Lower lobe of right lung (tissue), 2 donors: Measurements from ENCODE around the gene LGALS9B. TPM values are rescaled to one million over a fixed set of nuclear protein-coding genes. Genes with fewer than 3 reads are reported as not detected.
A peak's percentile ranks its signal among the peaks of the same experiment; 100 is the strongest.
"Not testable (repeated sequence)": the region's sequence is repeated elsewhere in the genome, so short reads cannot be mapped to it uniquely, and the experiment has no call there.

Experiments
- ATAC-seq, 2 donors: fragments of 200-7000 bp; cut with Tn5 transposase; one replicate each; pipeline ENCODE4 v1.9.1; 2020 to 2022; ENCODE audit warnings: mild to moderate bottlenecking in 2 of 2, moderate library complexity in 2 of 2
- DNase-seq: peaks from one replicate; pipeline ENCODE4 v3.0.0-alpha.2; 2020
- H3K27ac ChIP-seq: fragments of 200-600 bp; one replicate; pipeline ENCODE4 v1.8.0; 2022
- H3K27me3 ChIP-seq: fragments of 200-600 bp; one replicate; pipeline ENCODE4 v1.8.0; 2022; ENCODE audit warnings: low read depth
- H3K36me3 ChIP-seq: fragments of 200-600 bp; one replicate; pipeline ENCODE4 v1.8.0; 2022; ENCODE audit warnings: mild to moderate bottlenecking
- H3K4me1 ChIP-seq: fragments of 200-600 bp; one replicate; pipeline ENCODE4 v1.8.0; 2022
- H3K4me3 ChIP-seq: fragments of 200-600 bp; one replicate; pipeline ENCODE4 v1.8.0; 2022; ENCODE audit warnings: mild to moderate bottlenecking
- H3K9me3 ChIP-seq: fragments of 200-600 bp; one replicate; pipeline ENCODE4 v1.8.0; 2022
- intact Hi-C: fragments of 100-400 bp; cut with DNase I; formaldehyde crosslinking; loops from one replicate; pipeline ENCODE4 v1.11.0; 2022
- total RNA-seq: library from RNA; stranded (reverse); fragmentation: NEBNext Ultra II Directional; extraction: Animal tissue kit (Norgen Biotek cat#: 25700); gene quantifications from one replicate; pipeline ENCODE4 v1.2.1, GENCODE V29; 2021
- donor health status: DM: no; HTN: yes; CAD: no; lungs with severe emphysema.

LGALS9B gene
- total RNA-seq, 1 donor from 2014 or later = not detected

DNA sequence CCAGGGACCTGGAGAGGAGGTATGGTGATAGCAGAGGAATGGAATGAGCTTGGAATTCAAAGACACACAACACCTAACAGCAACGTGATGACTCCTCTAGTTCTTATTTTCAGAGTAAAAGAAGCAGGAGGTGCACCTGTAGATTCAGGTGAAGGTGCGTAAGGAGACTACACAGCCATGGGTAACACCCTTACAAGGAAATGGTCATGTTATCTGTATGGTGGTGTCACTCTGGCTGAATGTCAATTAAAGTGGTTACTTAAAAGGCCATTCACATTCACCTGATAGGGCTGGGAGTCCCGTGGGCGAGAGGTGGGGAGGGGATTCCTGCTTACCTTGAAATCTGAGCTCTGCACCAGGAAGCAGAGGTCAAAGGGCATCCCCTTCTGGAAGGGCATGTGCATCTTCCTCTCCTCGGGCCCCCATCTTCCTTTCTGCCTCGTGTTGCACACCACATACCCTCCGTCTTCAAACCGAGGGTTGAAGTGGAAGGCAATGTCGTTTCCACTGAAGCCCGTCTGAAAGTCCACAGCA lies 9.4 kb downstream of the LGALS9B start:
- not testable (repeated sequence) for H3K4me3 ChIP-seq, H3K9me3 ChIP-seq, ATAC-seq

DNA sequence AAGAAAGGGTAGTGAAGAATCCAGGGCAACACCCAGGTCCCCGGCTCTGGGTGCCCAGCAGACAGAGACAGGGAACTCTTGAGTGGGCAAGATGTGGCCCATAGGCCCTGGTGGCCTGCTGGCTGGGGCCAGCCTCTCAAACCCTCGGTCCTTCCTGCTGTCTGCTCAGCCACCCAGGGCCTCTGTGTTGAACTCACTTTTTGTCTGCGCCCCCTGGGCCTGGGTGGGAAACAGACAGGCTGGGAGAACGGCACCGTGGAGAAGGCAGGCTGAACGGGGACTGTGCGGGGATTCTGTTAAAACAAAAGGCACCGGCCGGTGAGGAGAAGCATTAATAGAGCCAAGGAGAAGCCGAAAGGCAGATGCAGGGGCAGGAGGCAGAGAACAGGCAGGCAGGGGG lies 12.2 kb downstream of the LGALS9B start:
- ATAC-seq, H3K27me3 ChIP-seq, H3K4me3 ChIP-seq, H3K4me1 ChIP-seq, H3K9me3 ChIP-seq, H3K36me3 ChIP-seq, H3K27ac ChIP-seq, intact Hi-C loops, DNase-seq: not testable (repeated sequence)

More for the DNA sequence above, 9.4 kb downstream of the LGALS9B start:
- H3K27me3 ChIP-seq, DNase-seq, intact Hi-C loops, H3K27ac ChIP-seq, H3K36me3 ChIP-seq, H3K4me1 ChIP-seq: not testable (repeated sequence)

DNA sequence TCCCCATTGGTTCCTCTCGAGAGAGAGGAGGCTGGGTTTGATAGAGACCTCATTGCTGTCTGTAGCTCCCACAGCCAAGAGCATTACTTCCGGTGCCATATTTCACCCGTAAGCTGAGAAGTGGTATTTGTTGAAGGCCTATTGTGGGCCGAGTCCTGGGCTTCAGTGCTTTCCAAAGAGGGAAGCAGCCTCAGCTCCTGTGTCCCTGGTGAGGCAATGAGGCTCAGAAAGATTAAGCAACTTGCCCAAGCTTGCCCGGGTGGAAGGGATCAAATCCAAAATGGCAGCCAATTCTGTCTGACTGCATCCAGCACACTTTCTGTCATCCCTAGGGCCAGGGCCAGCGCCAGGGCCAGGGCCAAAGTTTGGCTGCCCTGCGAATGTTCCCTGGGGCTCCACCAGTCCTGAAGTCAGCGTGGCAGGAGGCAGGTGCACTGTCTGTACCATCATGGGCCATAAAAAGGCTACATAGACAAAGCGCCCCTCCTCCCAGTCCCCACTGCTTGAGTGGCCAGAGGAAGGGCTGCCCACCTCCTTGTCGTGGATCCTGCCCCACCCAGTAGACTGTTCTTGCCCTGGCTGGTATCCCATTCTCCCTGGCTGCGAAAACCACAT lies 13.4 kb downstream of the LGALS9B start:
- H3K4me3 ChIP-seq, ATAC-seq, H3K27me3 ChIP-seq, intact Hi-C loops, H3K9me3 ChIP-seq, H3K27ac ChIP-seq, DNase-seq, H3K36me3 ChIP-seq, H3K4me1 ChIP-seq: not testable (repeated sequence)

DNA sequence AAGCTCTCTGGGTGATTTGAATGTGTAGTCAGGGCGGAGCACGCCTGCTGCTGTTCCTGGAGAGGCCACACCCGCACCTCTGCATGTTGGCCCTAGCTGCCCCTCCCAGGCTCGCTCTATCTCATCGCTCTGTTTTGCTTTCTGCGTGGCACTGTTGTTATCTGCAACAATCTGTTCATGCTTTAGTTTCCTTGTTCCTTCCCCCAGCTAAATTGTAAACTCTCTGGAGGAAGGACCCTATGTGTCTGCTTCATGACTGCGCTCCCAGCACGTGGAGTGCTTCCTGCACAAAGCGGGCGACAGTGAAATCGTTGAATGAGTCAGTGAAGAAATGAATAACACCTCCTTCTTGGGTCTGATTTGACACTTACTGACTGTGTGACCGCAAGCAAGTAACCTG lies 16.5 kb downstream of the LGALS9B start:
- ATAC-seq, intact Hi-C loops, H3K4me3 ChIP-seq, H3K27me3 ChIP-seq, H3K9me3 ChIP-seq, H3K4me1 ChIP-seq, H3K27ac ChIP-seq, DNase-seq, H3K36me3 ChIP-seq: not testable (repeated sequence)

DNA sequence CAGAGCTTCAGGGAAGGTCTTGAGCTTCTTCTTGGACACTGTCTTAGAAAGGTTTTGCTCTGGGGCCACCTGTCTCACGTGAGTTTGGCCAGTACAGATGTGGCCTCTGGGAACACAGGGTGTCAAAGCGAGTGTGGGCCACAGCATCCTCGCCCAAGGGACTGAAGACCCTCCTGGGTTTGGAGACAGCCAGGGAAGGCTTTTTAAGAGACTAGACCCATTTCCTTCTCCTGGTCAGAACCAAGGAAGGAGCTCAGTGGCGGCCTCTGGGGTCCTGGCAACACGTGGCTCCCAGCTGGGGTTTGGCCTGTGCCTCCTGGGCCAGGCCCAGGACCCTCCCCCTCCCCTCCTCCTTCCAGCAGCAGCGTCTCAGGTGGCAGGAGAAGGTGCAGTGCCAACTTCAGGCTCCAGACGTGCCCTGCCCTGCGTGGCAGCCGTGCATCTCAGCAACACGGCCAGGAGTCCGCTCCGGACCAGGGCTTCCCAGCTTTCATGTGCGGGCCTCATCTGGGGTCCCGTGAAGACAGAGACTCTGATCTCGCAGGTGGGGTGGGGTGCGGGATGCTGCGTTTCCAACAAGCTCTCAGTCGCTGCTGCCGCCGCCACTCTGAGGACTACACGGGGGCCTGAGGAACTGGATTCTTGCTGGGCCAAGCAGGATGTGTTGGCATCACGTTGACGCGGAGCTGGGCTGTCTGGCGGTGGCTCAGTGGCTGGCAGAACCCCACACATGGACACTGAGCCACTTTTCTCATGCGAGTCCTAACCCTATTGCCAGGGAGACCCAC lies 19.6 kb downstream of the LGALS9B start:
- H3K27me3 ChIP-seq, H3K9me3 ChIP-seq, ATAC-seq, DNase-seq, H3K4me1 ChIP-seq, intact Hi-C loops, H3K36me3 ChIP-seq, H3K4me3 ChIP-seq, H3K27ac ChIP-seq: not testable (repeated sequence)

DNA sequence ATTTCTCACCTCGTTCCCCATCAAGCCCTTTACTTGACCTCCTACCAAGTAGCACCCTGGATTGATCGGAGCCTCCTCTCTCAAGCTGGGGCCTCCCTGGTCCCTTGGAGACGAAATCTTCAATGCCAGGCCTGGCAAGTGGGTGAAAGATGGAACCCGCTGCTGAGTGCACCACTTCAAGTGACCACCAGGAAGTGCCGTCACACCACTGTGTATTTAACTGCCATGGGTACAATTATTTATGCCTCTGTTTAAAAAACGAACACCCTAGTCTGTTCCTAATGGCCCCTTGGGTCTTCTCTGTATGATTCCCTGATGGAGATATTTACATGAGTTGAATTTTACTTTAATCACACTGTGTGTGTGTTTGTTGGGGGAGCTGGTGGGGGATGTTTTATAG lies 20.4 kb downstream of the LGALS9B start:
- H3K27ac ChIP-seq, H3K36me3 ChIP-seq, H3K9me3 ChIP-seq, H3K27me3 ChIP-seq, H3K4me3 ChIP-seq, H3K4me1 ChIP-seq, ATAC-seq, DNase-seq, intact Hi-C loops: not testable (repeated sequence)

DNA sequence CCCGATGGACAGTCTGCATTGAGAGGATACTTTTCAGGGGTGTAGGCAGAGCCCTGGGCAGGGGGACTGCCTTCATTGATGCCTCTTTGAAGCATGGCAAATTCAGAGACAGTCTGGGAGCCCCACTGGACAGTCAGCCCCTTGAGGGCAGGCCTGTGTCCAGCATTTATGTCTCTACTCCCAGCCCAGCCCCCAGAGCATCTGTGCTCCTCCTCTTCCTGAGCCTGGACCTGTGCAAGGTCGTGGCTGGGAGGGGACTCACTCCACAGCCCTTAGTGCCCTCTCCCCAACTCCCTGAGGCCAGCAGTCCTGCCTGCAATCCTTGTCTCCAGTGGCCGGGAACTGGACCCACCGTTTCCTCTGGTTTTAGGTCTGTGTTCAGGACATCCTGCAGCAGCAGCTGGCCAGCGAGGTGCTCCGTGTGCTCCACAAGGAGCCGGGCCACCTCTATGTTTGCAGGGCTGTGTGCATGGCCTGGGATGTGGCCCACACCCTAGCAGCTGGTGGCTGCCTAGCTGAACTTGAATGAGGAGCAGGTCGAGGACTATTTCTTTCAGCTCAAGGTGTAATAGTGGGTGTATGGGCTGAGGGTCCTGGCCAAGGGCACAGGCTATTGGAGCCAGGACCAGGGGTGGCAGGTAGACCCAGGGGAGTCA lies 22.6 kb downstream of the LGALS9B start:
- intact Hi-C loops, H3K9me3 ChIP-seq, DNase-seq, H3K4me1 ChIP-seq, ATAC-seq, H3K36me3 ChIP-seq, H3K27me3 ChIP-seq, H3K27ac ChIP-seq, H3K4me3 ChIP-seq: not testable (repeated sequence)

DNA sequence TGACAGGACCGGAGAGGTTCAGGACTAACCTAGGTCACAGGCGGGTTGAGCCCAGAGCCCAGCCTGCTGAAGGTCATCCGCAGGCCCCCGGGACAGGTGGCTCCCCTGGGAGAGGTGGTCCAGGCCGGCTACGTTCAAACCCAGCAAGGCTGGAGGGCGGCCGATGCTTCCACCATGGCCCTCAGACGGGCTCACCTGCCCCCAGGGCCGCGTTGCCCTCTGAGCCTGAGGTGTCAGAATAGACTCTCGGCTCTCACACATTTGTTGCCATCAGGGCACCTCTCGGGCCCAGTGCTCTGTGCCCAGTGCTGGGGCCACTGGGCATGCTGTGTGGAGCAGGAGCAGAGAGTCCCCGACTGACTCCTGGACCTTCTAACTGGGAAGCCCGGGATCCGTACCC lies 23.2 kb downstream of the LGALS9B start:
- H3K4me3 ChIP-seq, intact Hi-C loops, H3K9me3 ChIP-seq, H3K36me3 ChIP-seq, H3K27ac ChIP-seq, H3K27me3 ChIP-seq, H3K4me1 ChIP-seq, DNase-seq: not testable (repeated sequence)
- peak; percentile 7 to 13 for ATAC-seq

DNA sequence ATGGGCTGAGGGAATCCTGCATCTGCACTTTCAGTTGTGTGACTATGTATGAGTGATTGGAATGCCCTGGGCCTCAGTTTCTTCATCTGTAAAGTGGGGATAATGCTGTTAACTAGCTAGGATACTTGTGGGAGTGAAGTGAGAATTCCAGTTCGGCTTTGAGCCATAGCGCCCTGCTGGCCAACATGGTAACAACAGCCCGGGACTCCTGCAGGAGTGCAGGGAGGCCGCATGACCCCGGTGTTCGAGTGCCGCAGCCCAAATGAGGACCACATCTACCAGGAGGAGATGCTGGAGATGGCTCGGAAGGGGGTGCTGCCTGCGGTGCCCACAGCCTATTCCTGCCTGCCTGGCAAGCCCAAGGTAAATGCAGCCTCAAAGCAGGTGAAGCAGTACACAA lies 23.7 kb downstream of the LGALS9B start:
- not testable (repeated sequence) for ATAC-seq

DNA sequence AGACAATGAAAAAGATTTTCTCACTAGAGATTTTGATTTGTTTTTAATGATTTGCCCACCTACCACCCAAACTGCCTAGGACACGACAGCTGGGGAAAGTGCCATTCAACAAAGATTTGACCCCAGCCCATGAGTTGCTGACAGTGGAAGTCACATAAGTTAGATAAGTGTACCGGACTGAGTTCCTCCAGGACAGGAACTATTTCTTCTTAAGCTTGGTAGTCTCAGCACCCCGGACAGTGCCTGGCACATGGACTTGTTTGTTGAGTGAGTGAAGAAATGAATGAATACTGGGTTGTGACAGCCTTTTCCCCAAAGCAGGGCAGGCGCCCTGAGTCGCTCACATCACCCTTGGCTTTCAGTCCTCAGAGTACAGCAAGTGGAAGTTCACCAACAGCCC lies 26.7 kb downstream of the LGALS9B start:
- ATAC-seq, H3K4me3 ChIP-seq, intact Hi-C loops: not testable (repeated sequence)

More for the DNA sequence above, 23.7 kb downstream of the LGALS9B start:
- H3K27ac ChIP-seq, H3K4me3 ChIP-seq, H3K4me1 ChIP-seq, H3K9me3 ChIP-seq, DNase-seq, H3K27me3 ChIP-seq, H3K36me3 ChIP-seq, intact Hi-C loops: not testable (repeated sequence)

DNA sequence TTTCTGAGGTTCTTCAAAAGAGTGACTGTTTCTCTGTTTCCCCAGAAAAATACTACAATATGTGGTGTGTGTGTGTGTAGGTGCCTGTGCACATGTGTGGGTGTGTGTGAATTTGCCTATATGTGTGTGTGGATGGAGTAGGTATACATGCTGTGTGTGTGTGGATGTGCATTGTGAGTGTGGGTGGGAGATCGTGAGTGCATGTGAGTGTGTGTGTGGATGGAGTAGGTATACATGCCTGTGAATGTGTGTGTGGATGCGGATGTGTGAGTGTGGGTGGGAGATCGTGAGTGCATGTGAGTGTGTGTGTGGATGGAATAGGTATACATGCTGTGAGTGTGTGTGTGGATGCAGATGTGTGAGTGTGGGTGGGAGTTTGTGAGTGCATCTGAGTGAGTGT lies 32.2 kb downstream of the LGALS9B start:
- H3K9me3 ChIP-seq, H3K4me3 ChIP-seq, H3K27ac ChIP-seq, H3K4me1 ChIP-seq, H3K36me3 ChIP-seq, intact Hi-C loops, H3K27me3 ChIP-seq, DNase-seq, ATAC-seq: not testable (repeated sequence)

More for the DNA sequence above, 26.7 kb downstream of the LGALS9B start:
- H3K4me1 ChIP-seq, H3K36me3 ChIP-seq, H3K27me3 ChIP-seq, H3K9me3 ChIP-seq, DNase-seq, H3K27ac ChIP-seq: not testable (repeated sequence)

DNA sequence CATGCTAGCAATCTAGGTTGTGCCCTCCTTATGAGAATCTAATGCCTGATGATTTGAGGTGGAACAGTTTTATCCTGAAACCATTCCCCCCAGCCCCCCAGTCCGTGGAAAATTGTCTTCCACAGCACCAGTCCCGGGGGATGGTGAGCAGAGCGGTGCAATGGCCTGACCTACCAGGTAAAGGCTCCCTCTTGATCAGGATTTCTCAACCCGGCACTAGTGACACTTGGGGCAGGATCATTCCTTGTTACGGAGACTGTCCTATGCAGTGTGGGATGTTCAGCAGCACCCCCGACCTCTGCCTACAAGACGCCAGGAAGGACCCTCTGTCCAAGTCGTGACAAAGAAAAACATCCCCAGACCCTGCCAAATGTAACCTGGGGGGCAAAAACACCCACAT lies 34.0 kb downstream of the LGALS9B start:
- H3K9me3 ChIP-seq, intact Hi-C loops, H3K4me3 ChIP-seq, H3K27me3 ChIP-seq, H3K4me1 ChIP-seq, H3K27ac ChIP-seq, H3K36me3 ChIP-seq, DNase-seq, ATAC-seq: not testable (repeated sequence)

DNA sequence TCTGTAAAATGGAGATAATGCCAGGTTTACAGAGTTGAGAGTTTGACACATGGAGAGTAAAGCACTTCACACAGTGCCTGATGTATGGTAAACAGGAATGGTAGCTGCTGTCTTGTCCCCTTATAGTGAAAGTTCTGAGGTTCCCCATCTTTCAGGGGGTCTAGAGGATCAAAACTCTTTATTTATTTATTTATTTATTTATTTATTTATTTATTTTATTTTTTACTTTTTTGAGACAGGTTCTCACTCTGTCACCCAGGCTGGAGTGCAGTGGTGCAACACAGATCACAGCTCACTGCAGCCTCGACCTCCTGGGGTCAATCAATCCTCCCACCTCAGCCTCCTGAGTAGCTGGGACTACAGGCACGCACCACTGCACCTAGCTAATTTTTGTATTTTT lies 40.1 kb downstream of the LGALS9B start:
- H3K36me3 ChIP-seq, H3K27me3 ChIP-seq, H3K9me3 ChIP-seq, H3K4me3 ChIP-seq, H3K27ac ChIP-seq, intact Hi-C loops, DNase-seq, H3K4me1 ChIP-seq, ATAC-seq: not testable (repeated sequence)
